ENCODE measurements around the gene SLC16A9. TPM values are rescaled to one million over a fixed set of nuclear protein-coding genes. Genes with fewer than 3 reads are reported as not detected.

Gene SLC16A9
- total RNA-seq, 2 donors from 2014 or later, result 0.24 to 0.45 TPM

Other genes with a start within 250 kb of the SLC16A9 start
- not detected for gene MRLN, start 43.6 kb upstream of the SLC16A9 start, total RNA-seq
- gene CCDC6, start 196.7 kb upstream of the SLC16A9 start, total RNA-seq, result 100 to 1,000 TPM in 1 of 2 donors, 10 to 100 TPM in 1; 65.7 to 104 TPM